Measurements from ENCODE around the gene N4BP2L2.
A peak's percentile ranks its signal among the peaks of the same experiment; 100 is the strongest.

The N4BP2L2 gene

GRCh38 chr13:32456591-32456990 lies 82.0 kb downstream of the N4BP2L2 start:
- no peak for DNase-seq

DNA sequence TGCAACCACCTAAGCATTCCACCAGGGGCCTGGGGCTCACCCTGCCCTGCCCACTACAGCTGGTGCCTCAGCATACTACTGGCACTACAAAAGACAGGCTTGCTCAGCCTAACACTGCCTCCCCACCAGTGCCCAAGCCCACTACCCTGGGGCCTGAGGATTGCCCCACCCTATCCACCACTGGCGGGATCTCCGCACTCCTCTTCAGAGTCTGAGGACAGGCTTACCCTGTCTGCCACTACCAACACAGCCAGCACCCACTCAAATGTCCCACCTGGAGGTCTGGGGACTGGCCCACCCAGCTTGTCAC lies 83.0 kb downstream of the N4BP2L2 start:
- no peak for DNase-seq

DNA sequence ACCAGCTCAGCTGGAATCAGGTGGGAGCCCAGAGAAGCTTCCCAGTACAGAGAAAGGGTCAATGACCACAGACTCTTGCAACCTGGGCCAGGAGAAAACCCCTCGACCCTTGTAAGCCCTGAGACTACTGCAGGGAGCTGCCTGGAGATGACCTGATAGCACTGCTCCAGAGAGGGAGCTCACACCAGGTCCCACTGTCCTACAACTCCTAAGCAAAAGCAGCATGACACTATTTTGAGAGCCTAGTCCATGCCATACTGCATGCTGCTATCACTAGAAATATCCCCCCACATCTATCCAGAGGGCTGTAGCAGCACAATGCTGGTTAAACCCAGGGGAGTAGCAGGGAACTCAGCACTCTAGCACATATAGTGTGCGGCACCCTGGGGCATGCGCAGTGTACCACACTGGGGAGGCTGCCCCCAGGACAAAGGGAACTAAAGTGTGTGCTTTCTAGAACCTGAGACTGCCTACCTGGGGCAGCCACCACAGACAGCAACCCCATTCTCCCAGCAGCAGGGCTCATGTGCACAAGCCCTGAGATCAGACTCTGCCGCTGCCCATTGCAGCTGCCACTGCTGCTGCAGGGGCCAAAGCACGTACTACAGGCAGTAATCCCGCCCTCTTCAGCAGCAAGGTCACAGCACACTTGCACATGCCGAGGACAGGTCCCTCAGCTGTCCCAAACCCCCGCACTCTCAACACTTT lies 83.6 kb downstream of the N4BP2L2 start:
- DNase-seq = no peak

DNA sequence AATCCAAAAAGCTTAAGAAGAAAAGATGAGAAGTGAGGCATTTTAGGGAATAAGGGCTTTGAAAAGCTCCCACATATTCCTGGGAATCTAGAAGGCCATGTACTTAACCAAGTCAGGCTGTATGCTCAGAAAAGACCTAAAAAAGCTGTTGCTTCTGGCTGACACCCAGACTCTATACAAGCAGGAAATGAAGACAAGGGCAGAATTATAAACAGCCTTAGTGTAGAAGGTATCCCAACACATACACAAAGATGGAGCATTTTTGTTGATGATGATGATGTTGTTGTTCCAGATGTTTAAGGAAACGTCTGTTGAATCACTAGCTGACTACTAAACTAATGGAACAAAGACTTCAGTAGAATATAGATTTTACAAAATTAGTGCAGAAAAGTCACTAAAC lies 84.6 kb downstream of the N4BP2L2 start:
- DNase-seq = no peak

- DNase-seq = no peak
Observed at GRCh38 chr13:32448972-32449371, 89.6 kb downstream of the N4BP2L2 start.

GRCh38 chr13:32447894-32448623 lies 90.5 kb downstream of the N4BP2L2 start:
- DNase-seq = no peak

DNA sequence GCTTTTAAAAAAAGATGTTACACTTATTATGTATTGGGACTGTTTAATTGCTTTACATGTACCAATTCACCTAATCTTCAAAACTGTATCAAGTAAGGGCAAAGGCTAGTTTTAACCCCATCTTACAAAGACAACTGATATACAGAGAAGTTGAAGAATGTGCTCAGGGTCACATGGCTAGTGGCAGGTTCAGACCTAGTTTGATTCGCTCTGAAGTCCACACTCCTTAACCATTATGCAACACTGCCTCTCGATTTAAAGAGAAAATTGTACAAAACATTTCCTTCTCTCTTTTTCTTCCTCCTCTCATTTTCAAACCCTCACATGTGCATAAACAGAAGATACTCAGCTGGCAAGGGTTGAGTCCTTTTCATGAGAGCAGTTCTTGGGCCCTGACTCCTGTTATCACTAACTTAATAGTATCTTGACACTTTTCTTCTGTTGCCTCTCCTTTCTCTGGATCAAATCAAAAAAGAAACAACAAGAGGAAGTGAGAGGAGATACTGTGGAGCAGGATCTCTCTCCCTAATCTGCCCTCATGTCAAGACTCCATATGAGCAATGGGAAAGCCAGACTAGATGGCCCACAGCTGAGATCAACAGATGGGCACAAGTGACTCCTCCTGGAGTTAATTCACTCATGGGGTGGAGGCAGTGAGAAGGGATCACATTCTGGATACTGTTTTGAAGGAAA lies 91.7 kb downstream of the N4BP2L2 start:
- DNase-seq = no peak

DNA sequence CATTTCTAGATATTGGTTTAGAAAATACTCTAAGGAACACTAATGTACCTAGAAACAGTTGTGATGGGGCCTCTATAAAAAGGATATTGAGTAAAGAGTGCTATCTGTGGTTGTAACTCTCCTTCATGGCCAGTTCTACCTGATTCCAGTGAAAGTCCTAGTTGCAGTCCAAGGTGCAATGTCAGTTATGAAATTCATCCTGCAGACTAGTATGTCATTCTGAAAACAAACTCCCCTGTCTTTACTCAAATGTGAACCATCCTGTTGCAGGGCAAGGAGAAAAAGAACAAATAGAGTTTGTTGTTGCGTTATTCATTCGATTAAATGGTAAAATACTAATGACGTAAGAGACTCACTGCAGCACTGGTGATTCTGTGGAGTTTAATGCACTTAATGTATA lies 92.4 kb downstream of the N4BP2L2 start:
- no peak for DNase-seq

- DNase-seq = no peak
Observed at GRCh38 chr13:32445461-32445860, 93.1 kb downstream of the N4BP2L2 start.

DNA sequence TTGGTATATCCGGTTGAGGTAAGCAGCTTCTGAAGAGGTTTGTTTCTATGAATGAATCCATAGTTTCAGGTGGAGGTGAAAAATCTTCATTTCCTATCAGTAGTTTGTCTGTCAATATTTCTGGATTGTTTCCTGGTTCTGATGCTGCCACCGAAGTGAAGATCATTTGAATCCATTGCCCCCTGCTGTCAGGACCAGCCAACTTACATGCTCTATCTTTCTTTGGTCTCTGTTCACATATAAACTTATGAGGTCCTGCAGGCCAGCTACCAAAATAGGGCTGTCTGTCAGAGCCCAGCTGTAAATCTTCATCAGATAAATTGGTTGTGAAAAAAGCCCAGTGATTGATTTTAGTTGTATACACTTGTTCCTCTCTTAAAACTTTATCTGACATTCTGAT lies 95.5 kb downstream of the N4BP2L2 start:
- no peak for DNase-seq

GRCh38 chr13:32438871-32439270 lies 99.7 kb downstream of the N4BP2L2 start:
- DNase-seq = no peak

DNA sequence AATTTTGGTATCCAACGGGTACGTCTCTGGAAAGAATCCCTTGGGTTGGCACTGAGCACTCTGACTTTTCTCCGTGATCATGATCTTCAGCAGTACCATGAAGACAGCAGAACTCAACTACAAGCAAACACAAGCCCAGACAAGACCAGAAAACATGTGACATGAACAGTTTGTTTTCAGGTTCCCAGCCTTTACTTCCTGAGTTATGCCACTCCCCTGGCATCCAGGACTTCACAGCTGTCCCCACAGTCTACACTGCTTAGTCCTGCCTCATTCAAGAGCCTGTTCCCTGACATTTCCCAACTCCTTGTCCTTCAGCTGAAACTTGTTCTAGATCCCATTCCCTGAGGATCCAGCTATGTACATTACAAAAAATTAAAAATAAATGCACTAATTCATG lies 105.7 kb downstream of the N4BP2L2 start:
- DNase-seq = no peak

DNA sequence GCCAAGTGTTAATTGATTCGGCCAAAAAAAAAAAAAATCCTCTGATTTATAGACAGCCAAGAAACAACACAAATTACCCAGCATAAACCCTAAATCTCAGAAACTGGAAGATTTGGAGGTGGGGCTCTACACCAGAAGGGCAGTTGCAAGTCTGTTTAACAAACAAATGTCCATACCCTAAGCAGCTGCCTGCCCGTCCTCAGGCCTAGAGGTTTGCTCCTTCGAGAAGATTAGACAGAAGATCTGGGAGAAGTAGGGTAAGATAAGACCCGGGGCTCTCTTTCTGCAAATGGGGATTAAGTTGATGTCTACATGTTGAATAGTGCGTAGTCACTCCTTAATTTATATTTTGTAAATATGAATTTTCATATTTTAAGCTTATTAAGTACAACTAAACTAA lies 107.2 kb downstream of the N4BP2L2 start:
- no peak for DNase-seq

- no peak for DNase-seq
Observed at GRCh38 chr13:32430018-32430747, 108.4 kb downstream of the N4BP2L2 start.

DNA sequence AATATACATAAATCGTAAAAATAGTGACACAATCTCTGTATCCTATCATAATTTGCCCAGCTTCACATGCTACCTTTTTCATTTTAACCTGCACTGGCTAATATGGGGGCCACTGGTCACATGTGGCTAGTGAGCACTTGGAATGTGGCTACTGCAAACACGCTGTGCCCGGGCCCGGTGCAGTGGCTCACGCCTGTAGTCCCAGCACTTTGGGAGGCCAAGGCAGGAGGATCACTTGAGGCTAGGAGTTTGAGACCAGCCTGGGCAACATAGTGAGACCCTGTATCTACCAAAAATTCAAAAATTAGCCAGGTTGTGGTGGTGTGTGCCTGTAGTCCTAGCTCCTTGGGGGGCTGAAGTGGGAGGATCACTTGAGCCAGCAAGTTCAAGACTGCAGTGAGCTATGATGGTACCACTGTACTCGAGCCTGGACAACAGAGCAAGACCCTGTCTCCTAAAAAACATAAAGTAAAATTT lies 109.1 kb downstream of the N4BP2L2 start:
- DNase-seq = no peak

GRCh38 chr13:32428581-32429432 lies 109.8 kb downstream of the N4BP2L2 start:
- DNase-seq = no peak

- DNase-seq = peak in 1 of 2 experiments; percentile 9
Observed at GRCh38 chr13:32427852-32428580, 110.6 kb downstream of the N4BP2L2 start, which contains the start of gene N4BP2L1. N4BP2L1 (minus strand) TSS chr13:32428130; CDS start chr13:32428082, 48 bp downstream.

GRCh38 chr13:32426990-32427851 lies 111.4 kb downstream of the N4BP2L2 start:
- no peak for DNase-seq

DNA sequence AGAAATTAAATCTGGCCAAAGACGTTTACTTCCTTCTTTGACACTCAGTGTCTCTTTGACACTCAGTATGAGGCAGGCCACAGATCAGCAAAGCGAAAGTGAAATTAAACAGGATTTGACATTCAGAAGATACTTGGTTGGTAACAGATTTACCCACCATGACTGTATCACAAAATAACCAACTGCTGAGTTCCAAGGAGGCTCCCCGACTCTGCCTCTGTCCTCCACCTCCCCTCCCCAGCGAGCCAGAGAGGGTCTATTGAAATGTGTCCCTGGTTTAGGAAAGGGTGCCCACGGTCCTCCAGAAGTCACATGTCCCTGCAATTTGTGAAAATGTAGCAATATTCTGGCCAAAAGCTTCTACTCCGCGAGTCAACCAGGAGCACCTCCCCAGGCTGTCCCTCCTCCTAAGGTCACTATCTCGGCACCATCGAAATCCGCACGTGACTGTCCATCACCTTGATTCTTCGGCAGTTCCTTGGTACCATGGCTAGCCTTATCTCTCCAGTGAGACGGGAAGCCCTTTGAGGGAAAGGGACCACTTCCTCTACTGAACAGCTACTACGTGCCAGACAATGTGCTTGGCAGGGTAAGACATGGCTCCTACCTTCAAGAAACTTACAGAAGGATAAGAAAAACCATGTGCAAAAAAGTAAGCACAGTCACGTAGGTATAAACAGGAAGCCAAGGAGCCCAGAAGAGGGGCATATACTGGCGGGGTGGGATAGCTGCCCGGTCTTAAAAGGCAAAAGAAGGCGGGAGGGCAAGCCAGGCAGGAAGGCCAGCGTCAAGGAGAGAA lies 112.2 kb downstream of the N4BP2L2 start:
- no peak for DNase-seq

- no peak for DNase-seq
Observed at GRCh38 chr13:32425158-32425557, 113.4 kb downstream of the N4BP2L2 start.

Measured in cerebellar nuclear complex (tissue), 1 donor.